Trophoblast cell (in vitro differentiated cells and primary cell): ENCODE results near the gene IL1RL2.

Source experiments
- DNase-seq, 2 donors: peaks; one replicate each; pipeline ENCODE4 v3.0.0-alpha.2; 2016
- H2AFZ ChIP-seq: 2 replicates; pipeline ENCODE4 v1.6.1; 2013; ENCODE audit warnings: low read length, moderate library complexity, mild to moderate bottlenecking; ENCODE audit not compliant: insufficient read depth, poor library complexity
- H2AK5ac ChIP-seq: 2 replicates; pipeline ENCODE4 v1.6.1; 2013; ENCODE audit warnings: mild to moderate bottlenecking, low read length
- H2BK120ac ChIP-seq: 2 replicates; pipeline ENCODE4 v1.6.1; 2013; ENCODE audit warnings: low read length, mild to moderate bottlenecking, moderate library complexity; ENCODE audit not compliant: insufficient read depth, poor library complexity
- H2BK12ac ChIP-seq: 2 replicates; pipeline ENCODE4 v1.6.1; 2013; ENCODE audit warnings: mild to moderate bottlenecking, low read length, moderate library complexity
- H2BK5ac ChIP-seq: 2 replicates; pipeline ENCODE4 v1.6.1; 2013; ENCODE audit warnings: low read length, low read depth, moderate library complexity, mild to moderate bottlenecking; ENCODE audit not compliant: poor library complexity
- H3K14ac ChIP-seq: 2 replicates; pipeline ENCODE4 v1.6.1; 2013; ENCODE audit warnings: mild to moderate bottlenecking, low read length
- H3K18ac ChIP-seq: 2 replicates; pipeline ENCODE4 v1.6.1; 2013; ENCODE audit warnings: mild to moderate bottlenecking, low read length
- H3K23ac ChIP-seq: 2 replicates; pipeline ENCODE4 v1.6.1; 2013; ENCODE audit warnings: low read length
- H3K27ac ChIP-seq: 2 replicates; pipeline ENCODE4 v1.5.1; 2013; ENCODE audit warnings: low read depth, mild to moderate bottlenecking, inconsistent platforms, low read length, moderate library complexity
- H3K27me3 ChIP-seq: 2 replicates; pipeline ENCODE4 v1.6.1; 2013; ENCODE audit warnings: inconsistent platforms, mild to moderate bottlenecking, low read length, moderate library complexity; ENCODE audit not compliant: insufficient read depth
- H3K36me3 ChIP-seq, 2 experiments: 1 replicate in 1 of 2; 2 replicates in 1 of 2; pipeline ENCODE4 v1.6.1; 2013; ENCODE audit warnings: low read length in 2 of 2, mild to moderate bottlenecking in 2 of 2, moderate library complexity in 1 of 2; ENCODE audit not compliant: insufficient read depth in 2 of 2, control insufficient read depth in 1 of 2
- H3K4ac ChIP-seq: 2 replicates; pipeline ENCODE4 v1.6.1; 2013; ENCODE audit warnings: low read depth, mild to moderate bottlenecking, low read length, moderate library complexity
- H3K4me1 ChIP-seq, 2 experiments: 1 replicate in 1 of 2; 2 replicates in 1 of 2; pipeline ENCODE4 v1.6.1; 2013; ENCODE audit warnings: low read length in 2 of 2, mild to moderate bottlenecking in 2 of 2, moderate library complexity in 1 of 2; ENCODE audit not compliant: insufficient read depth in 2 of 2, control insufficient read depth in 1 of 2
- H3K4me2 ChIP-seq: 2 replicates; pipeline ENCODE4 v1.6.1; 2013; ENCODE audit warnings: inconsistent platforms, mild to moderate bottlenecking, low read length, moderate library complexity
- H3K4me3 ChIP-seq: 2 replicates; pipeline ENCODE4 v1.5.1; 2013; ENCODE audit warnings: mild to moderate bottlenecking, low read depth, low read length, inconsistent platforms
- H3K79me1 ChIP-seq: one replicate; pipeline ENCODE4 v1.6.1; 2013; ENCODE audit warnings: low read length
- H3K79me2 ChIP-seq: 2 replicates; pipeline ENCODE4 v1.6.1; 2013; ENCODE audit warnings: low read length, mild to moderate bottlenecking; ENCODE audit not compliant: control insufficient read depth, insufficient read depth, poor library complexity
- H3K9ac ChIP-seq: 2 replicates; pipeline ENCODE4 v1.6.1; 2013; ENCODE audit warnings: mild to moderate bottlenecking, low read length
- H3K9me3 ChIP-seq: 2 replicates; pipeline ENCODE4 v1.6.1; 2013; ENCODE audit warnings: low read depth, mild to moderate bottlenecking, control low read depth, inconsistent platforms, low read length; ENCODE audit not compliant: insufficient read depth
- H4K12ac ChIP-seq: 2 replicates; pipeline ENCODE4 v1.6.1; 2013; ENCODE audit warnings: low read depth, mild to moderate bottlenecking, low read length, moderate library complexity
- H4K8ac ChIP-seq: 2 replicates; pipeline ENCODE4 v1.6.1; 2013; ENCODE audit warnings: low read depth, mild to moderate bottlenecking, low read length, moderate library complexity
- H4K91ac ChIP-seq: one replicate; pipeline ENCODE4 v1.6.1; 2013; ENCODE audit warnings: low read depth, mild to moderate bottlenecking, low read length, moderate library complexity
- WGBS: extraction: QIAGEN DNeasy Blood & Tissue Kit; methylation state at CpG from one replicate; pipeline ENCODE4 v1.1.7; 2013; ENCODE audit warnings: missing lambda C conversion rate; ENCODE audit not compliant: insufficient read length, insufficient coverage; ENCODE audit errors: extremely low coverage; 5-methylcytosine and 5-hydroxymethylcytosine counted together

The IL1RL2 gene

GRCh38 chr2:102166189-102166845 lies 20.5 kb upstream of the IL1RL2 start:
- Histone ChIP-seq H3K14ac (no peak overlapping the region), H3K79me2 (no peaks in the 10 kb centered on the region), H3K27ac (no peak overlapping the region), H3K4ac (no peak overlapping the region), H2AK5ac (no peak overlapping the region), H2BK120ac (no peak overlapping the region), H3K23ac (no peak overlapping the region), H3K4me3 (no peak overlapping the region), H3K9me3 (no peaks in the 10 kb centered on the region), H2BK5ac (no peak overlapping the region), H3K4me2 (no peak overlapping the region), H3K27me3 (no peaks in the 10 kb centered on the region), H2BK12ac (no peak overlapping the region), H4K91ac (no peak overlapping the region), H4K12ac (no peak overlapping the region), H3K18ac (no peak overlapping the region), H3K79me1 (peaks cover 6% of the 10 kb centered on the region), H3K4me1 (peaks cover 2 to 3% of the 10 kb centered on the region in 2 experiments), H2AFZ (no peak overlapping the region), H3K36me3 (peaks cover 0 to 2% of the 10 kb centered on the region in 2 experiments), H3K9ac (no peak overlapping the region), H4K8ac (no peak overlapping the region)
- WGBS = no CpG with 5 or more reads among the region's 4 CpGs
- DNase-seq = no peak

DNA sequence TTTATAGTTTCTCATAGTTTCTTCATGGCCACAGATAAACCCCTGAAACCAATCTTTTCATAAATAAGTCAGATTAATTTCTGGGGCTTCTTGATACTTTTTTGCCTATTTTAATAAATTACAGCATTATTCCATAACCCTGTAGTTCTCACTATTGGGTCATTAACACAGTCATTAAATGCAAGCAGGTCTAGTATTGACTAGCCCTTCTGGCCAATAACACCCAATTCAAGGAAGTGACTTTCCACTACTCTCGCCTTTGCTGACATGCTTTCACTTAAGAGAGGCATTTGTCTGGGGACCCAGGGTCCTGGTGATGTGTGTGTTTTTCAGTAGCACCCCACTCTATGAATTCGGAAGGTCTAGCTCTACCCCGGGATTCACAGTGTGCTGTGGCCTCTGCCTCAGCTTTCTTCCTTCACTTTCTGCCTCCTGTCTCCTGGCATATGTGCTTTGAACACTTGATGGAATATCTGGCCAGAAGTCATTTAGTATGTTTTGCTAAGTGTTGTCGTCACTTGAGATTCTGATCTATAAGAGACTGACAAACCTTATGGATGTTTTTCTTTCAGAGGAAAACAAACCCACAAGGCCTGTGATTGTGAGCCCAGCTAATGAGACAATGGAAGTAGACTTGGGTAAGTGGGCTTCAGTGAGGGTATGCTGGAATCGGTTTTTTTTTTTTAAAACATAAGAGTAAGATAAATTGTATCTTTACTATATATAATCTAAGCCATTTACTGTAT lies 18.6 kb upstream of the IL1RL2 start:
- Histone ChIP-seq H3K27me3 (no peaks in the 10 kb centered on the region), H2BK5ac (no peak overlapping the region), H2BK120ac (no peak overlapping the region), H3K4me2 (no peak overlapping the region), H3K4me3 (no peak overlapping the region), H3K9ac (no peak overlapping the region), H3K23ac (no peak overlapping the region), H3K4ac (no peak overlapping the region), H3K4me1 (no peaks in the 10 kb centered on the region), H3K14ac (no peak overlapping the region), H3K79me1 (peaks cover 3% of the 10 kb centered on the region), H2AK5ac (no peak overlapping the region), H3K36me3 (peaks cover 2% of the 10 kb centered on the region in 2 experiments), H3K27ac (no peak overlapping the region), H4K91ac (no peak overlapping the region), H4K8ac (no peak overlapping the region), H4K12ac (no peak overlapping the region), H2BK12ac (no peak overlapping the region), H3K79me2 (no peaks in the 10 kb centered on the region), H3K9me3 (no peaks in the 10 kb centered on the region), H2AFZ (no peak overlapping the region), H3K18ac (no peak overlapping the region)
- no peak for DNase-seq
- no CpG with 5 or more reads among the region's 5 CpGs for WGBS

DNA sequence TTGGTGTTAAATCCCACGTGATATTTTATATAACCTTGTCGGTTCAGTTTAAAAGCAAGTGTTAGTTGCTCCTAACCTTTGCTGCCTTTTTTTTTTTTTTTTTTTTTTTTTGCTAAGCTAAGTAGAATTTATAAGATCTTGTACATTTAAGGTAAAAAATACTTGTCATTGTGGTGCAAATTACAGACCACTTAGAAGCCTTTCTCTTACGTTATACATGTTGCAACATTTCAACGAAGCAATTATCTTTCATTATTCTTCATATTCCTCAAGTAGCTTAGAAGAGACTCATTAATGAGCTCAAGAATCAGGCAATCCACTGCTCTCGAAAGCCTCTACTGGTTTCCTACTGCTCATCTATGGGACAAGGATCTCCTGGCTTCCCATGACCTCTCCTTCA lies 14.9 kb upstream of the IL1RL2 start:
- no CpG with 5 or more reads among the region's 5 CpGs for WGBS
- Histone ChIP-seq H3K4ac (no peak overlapping the region), H4K91ac (no peak overlapping the region), H3K27ac (no peak overlapping the region), H3K9ac (no peak overlapping the region), H2AFZ (no peak overlapping the region), H3K27me3 (no peaks in the 10 kb centered on the region), H3K9me3 (no peaks in the 10 kb centered on the region), H3K4me1 (peaks cover 0 to under 1% of the 10 kb centered on the region in 2 experiments), H2BK120ac (no peak overlapping the region), H2AK5ac (no peak overlapping the region), H3K4me3 (no peak overlapping the region), H3K79me1 (no peaks in the 10 kb centered on the region), H3K79me2 (no peaks in the 10 kb centered on the region), H2BK12ac (no peak overlapping the region), H4K12ac (no peak overlapping the region), H3K23ac (no peak overlapping the region), H4K8ac (no peak overlapping the region), H3K36me3 (peaks cover 5 to 6% of the 10 kb centered on the region in 2 experiments), H3K18ac (no peak overlapping the region), H3K14ac (no peak overlapping the region), H2BK5ac (no peak overlapping the region), H3K4me2 (no peak overlapping the region)
- no peak for DNase-seq

GRCh38 chr2:102172745-102173144 lies 14.1 kb upstream of the IL1RL2 start:
- Histone ChIP-seq H3K4me3 (no peak overlapping the region), H2BK12ac (no peak overlapping the region), H4K8ac (no peak overlapping the region), H3K79me2 (no peaks in the 10 kb centered on the region), H2BK5ac (no peak overlapping the region), H2AFZ (no peak overlapping the region), H3K27ac (no peak overlapping the region), H3K4me2 (no peak overlapping the region), H3K14ac (no peak overlapping the region), H3K36me3 (peaks cover 9% of the 10 kb centered on the region in 2 experiments), H3K18ac (no peak overlapping the region), H4K91ac (no peak overlapping the region), H3K9me3 (no peaks in the 10 kb centered on the region), H2BK120ac (no peak overlapping the region), H3K79me1 (no peaks in the 10 kb centered on the region), H2AK5ac (no peak overlapping the region), H3K27me3 (no peaks in the 10 kb centered on the region), H3K9ac (no peak overlapping the region), H4K12ac (no peak overlapping the region), H3K4me1 (peaks cover 0 to 4% of the 10 kb centered on the region in 2 experiments), H3K4ac (no peak overlapping the region), H3K23ac (no peak overlapping the region)
- WGBS = no CpG with 5 or more reads among the region's 3 CpGs
- DNase-seq = no peak
